ENCODE data around the gene COP1. TPM values are rescaled to one million over a fixed set of nuclear protein-coding genes. Genes with fewer than 3 reads are reported as not detected.
A peak's percentile ranks its signal among the peaks of the same experiment; 100 is the strongest.

The COP1 gene
- total RNA-seq, 1 donor from 2014 or later: 48.6 TPM

GRCh38 chr1:176188604-176189003 is 18.5 kb downstream of the COP1 start:
- DNase-seq: peak; percentile 6
- Mint-ChIP-seq H3K27me3 (no peaks in the 10 kb centered on the region), H3K27ac (no peak overlapping the region), H3K4me3 (no peak overlapping the region), H3K9me3 (peaks cover under 1% of the 10 kb centered on the region), H3K36me3 (ENCODE audit: low read depth) (peaks cover 15% of the 10 kb centered on the region), H3K4me1 (peaks cover 26% of the 10 kb centered on the region)
- intact Hi-C loops (cut with micrococcal nuclease): no loop called here

DNA sequence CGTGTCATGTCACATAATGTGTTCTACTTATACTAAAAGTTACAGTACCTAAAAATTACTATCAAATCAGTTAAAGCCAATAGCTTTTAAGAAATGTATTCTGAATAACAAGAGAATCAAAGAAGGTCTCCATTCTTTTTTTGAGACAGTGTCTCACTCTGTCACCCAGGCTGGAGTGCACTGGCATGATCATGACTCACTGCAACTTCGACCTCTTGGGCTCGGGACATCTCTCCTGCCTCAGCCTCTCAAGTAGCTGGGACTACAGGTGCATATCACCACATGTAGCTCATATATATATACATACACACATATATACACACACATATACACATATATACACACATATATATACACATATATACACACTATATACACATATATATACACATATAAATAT is 20.1 kb downstream of the COP1 start:
- no peak overlapping the region for H3K27ac Mint-ChIP-seq
- peaks cover 19% of the 10 kb centered on the region for H3K36me3 Mint-ChIP-seq (ENCODE audit: low read depth)
- no peak for DNase-seq
- intact Hi-C loops (cut with micrococcal nuclease): no loop called here
- no peaks in the 10 kb centered on the region for H3K27me3 Mint-ChIP-seq
- H3K4me1 Mint-ChIP-seq: peaks cover 19% of the 10 kb centered on the region
- H3K4me3 Mint-ChIP-seq: no peak overlapping the region
- H3K9me3 Mint-ChIP-seq: no peaks in the 10 kb centered on the region

GRCh38 chr1:176183618-176184017 is 23.5 kb downstream of the COP1 start:
- H3K36me3 Mint-ChIP-seq (ENCODE audit: low read depth): peaks cover 31% of the 10 kb centered on the region
- intact Hi-C loops (cut with micrococcal nuclease): no loop called here
- peaks cover 23% of the 10 kb centered on the region for H3K4me1 Mint-ChIP-seq
- no peaks in the 10 kb centered on the region for H3K27me3 Mint-ChIP-seq
- no peak overlapping the region for H3K4me3 Mint-ChIP-seq
- DNase-seq: no peak
- peak overlapping the region; percentile 20 for H3K27ac Mint-ChIP-seq
- H3K9me3 Mint-ChIP-seq: no peaks in the 10 kb centered on the region

DNA sequence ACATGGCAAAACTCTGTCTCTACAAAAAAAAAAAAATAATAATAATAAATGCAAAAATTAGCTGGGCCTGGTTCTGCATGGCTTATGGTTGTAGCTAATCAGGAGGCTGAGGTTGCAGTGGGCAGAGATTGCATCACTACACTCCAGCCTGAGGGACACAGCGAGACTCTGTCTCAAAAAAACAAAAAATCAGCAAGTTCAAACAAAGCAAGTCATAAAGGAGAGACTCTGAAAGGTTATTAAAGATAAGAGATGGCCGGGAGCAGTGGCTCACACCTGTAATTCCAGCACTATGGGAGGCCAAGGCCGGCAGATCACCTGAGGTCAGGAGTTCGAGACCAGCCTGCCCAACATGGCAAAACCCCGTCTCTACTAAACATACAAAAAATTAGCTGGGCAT is 28.8 kb downstream of the COP1 start:
- DNase-seq: no peak
- Mint-ChIP-seq H3K9me3 (peaks cover 4% of the 10 kb centered on the region), H3K27ac (peak overlapping the region; percentile 71), H3K27me3 (no peaks in the 10 kb centered on the region), H3K36me3 (ENCODE audit: low read depth) (peaks cover 37% of the 10 kb centered on the region), H3K4me3 (peak overlapping the region; percentile 34), H3K4me1 (peaks cover 37% of the 10 kb centered on the region)
- intact Hi-C loops (cut with micrococcal nuclease): loop anchor here (2.0 to 5.0 kb wide), 2 partner anchors 26 to 61 kb away; no protein-coding TSS in a partner anchor

DNA sequence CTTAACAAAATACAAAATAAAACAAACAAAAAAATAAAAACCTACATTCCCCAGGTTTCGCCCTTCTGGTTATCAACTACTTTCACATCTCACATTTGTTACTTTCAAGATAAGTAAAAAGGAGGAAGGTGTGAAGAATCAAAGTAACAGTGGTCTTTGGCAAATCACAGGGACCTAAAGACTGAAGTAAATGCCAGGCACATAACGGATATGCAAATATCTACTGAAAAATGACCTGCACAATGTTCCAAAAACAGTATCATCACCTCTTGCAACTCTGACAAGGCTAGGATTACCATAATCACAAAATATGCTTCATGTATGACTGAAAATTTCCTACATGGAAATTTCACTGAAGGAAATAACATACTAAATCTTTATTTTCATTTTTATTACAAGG is 29.3 kb downstream of the COP1 start:
- Mint-ChIP-seq H3K27ac (peak overlapping the region; percentile 79), H3K4me3 (peak overlapping the region; percentile 19), H3K4me1 (peaks cover 37% of the 10 kb centered on the region), H3K9me3 (peaks cover 4% of the 10 kb centered on the region), H3K27me3 (no peaks in the 10 kb centered on the region), H3K36me3 (ENCODE audit: low read depth) (peaks cover 36% of the 10 kb centered on the region)
- DNase-seq: no peak
- intact Hi-C loops (cut with micrococcal nuclease): loop anchor here (1.0 to 5.0 kb wide), 4 partner anchors 13 to 60 kb away; no protein-coding TSS in a partner anchor

DNA sequence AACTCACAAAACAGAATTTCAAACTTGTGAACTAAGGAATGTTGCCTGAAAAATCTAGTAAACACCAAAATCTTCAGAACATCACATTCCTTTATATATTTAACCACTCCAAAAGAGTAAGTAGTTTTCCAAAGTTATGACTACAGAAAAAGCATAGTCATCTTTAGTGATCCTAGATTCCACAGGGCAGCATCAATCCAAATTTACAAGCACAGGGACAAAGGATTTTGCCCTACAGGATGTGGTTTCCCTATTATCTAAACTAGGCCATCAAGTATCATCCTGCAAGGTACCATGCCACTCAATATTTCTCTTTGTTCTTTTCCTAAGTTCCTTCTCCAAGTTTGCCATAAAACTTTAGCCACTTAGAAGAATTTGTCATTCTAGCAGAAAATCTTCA is 33.0 kb downstream of the COP1 start:
- intact Hi-C loops (cut with micrococcal nuclease): no loop called here
- Mint-ChIP-seq H3K27ac (no peak overlapping the region), H3K27me3 (no peaks in the 10 kb centered on the region), H3K36me3 (ENCODE audit: low read depth) (peaks cover 41% of the 10 kb centered on the region), H3K4me3 (no peak overlapping the region), H3K9me3 (peaks cover 13% of the 10 kb centered on the region), H3K4me1 (peaks cover 26% of the 10 kb centered on the region)
- DNase-seq: no peak

GRCh38 chr1:176172215-176172614 is 34.9 kb downstream of the COP1 start:
- Mint-ChIP-seq H3K36me3 (ENCODE audit: low read depth) (peaks cover 41% of the 10 kb centered on the region), H3K9me3 (peaks cover 13% of the 10 kb centered on the region), H3K4me3 (no peak overlapping the region), H3K27ac (no peak overlapping the region), H3K4me1 (peaks cover 13% of the 10 kb centered on the region), H3K27me3 (no peaks in the 10 kb centered on the region)
- no peak for DNase-seq
- intact Hi-C loops (cut with micrococcal nuclease): no loop called here

DNA sequence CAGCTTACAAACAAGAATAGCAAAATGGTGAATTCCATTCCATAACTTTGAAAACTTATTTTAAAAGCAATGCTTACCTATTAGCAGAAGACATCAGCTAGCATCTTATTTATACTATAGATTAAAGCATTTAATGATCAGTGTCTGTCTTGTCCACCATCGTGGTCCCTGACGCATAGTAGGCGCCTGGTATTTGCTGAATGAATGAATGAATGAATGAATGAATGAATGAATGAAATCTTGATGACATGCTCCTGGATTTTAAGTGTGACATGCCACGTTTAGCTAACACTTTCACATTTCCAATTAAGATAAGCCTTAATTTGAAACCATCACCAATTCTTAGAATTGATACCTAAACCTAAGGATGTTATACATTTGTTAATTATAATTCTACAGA is 39.9 kb downstream of the COP1 start:
- no peak overlapping the region for H3K27ac Mint-ChIP-seq
- no peak overlapping the region for H3K4me3 Mint-ChIP-seq
- no peak for DNase-seq
- peaks cover 52% of the 10 kb centered on the region for H3K36me3 Mint-ChIP-seq (ENCODE audit: low read depth)
- H3K4me1 Mint-ChIP-seq: peaks cover 12% of the 10 kb centered on the region
- no peaks in the 10 kb centered on the region for H3K27me3 Mint-ChIP-seq
- intact Hi-C loops (cut with micrococcal nuclease): no loop called here
- peaks cover 9% of the 10 kb centered on the region for H3K9me3 Mint-ChIP-seq

DNA sequence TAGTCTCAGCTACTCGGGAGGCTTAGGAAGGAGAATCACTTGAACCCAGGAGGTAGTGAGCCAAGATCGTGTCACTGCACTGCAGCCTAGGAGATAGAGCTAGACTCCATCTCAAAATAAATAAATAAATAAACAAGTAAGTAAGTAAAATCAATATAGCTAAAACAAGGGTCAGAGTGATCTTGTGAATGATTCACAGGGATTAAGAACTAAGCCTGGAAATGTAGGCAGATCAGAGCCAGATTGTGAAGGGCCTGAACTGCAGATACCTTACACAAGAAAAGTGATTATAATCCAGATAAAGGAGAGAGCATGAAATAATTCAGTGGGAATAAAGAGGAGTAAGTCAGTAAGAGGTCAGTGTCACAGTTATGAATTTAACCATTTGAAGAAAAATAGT is 41.5 kb downstream of the COP1 start:
- H3K9me3 Mint-ChIP-seq: peaks cover 6% of the 10 kb centered on the region
- H3K27me3 Mint-ChIP-seq: no peaks in the 10 kb centered on the region
- H3K36me3 Mint-ChIP-seq (ENCODE audit: low read depth): peaks cover 55% of the 10 kb centered on the region
- H3K4me1 Mint-ChIP-seq: peaks cover 15% of the 10 kb centered on the region
- no peak overlapping the region for H3K27ac Mint-ChIP-seq
- no peak for DNase-seq
- H3K4me3 Mint-ChIP-seq: no peak overlapping the region
- intact Hi-C loops (cut with micrococcal nuclease): no loop called here

GRCh38 chr1:176164014-176164678 is 42.9 kb downstream of the COP1 start:
- intact Hi-C loops (cut with micrococcal nuclease): loop anchor here (1.0 to 5.0 kb wide), 4 partner anchors 13 to 47 kb away; no protein-coding TSS in a partner anchor
- no peak overlapping the region for H3K4me3 Mint-ChIP-seq
- H3K27ac Mint-ChIP-seq: peak overlapping the region; percentile 73
- no peaks in the 10 kb centered on the region for H3K27me3 Mint-ChIP-seq
- peaks cover 56% of the 10 kb centered on the region for H3K36me3 Mint-ChIP-seq (ENCODE audit: low read depth)
- DNase-seq: no peak
- H3K4me1 Mint-ChIP-seq: peaks cover 24% of the 10 kb centered on the region
- peaks cover under 1% of the 10 kb centered on the region for H3K9me3 Mint-ChIP-seq

DNA sequence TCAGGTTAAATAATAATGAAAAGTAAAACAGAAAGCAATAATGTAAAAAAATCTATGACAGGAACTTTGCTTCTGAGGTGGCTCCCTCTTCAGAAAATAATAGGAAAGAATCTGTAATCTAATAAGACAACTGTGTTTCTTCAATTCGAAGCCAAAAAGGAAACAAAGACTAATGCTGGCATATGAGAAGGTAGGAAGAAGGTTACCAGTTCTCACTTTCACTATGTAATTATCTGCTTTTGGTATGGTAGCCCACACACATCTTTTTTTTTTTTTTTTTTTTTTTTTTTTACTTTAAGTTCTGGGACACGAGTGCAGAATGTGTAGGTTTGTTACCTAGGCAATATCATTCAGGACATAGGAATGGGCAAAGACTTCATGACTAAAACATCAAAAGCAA is 47.1 kb downstream of the COP1 start:
- intact Hi-C loops (cut with micrococcal nuclease): loop anchor here (1.0 to 5.0 kb wide), 3 partner anchors 33 to 45 kb away; no protein-coding TSS in a partner anchor
- Mint-ChIP-seq H3K36me3 (ENCODE audit: low read depth) (peaks cover 76% of the 10 kb centered on the region), H3K4me3 (peak overlapping the region; percentile 17), H3K4me1 (peaks cover 26% of the 10 kb centered on the region), H3K27me3 (no peaks in the 10 kb centered on the region), H3K9me3 (peaks cover 15% of the 10 kb centered on the region), H3K27ac (peak overlapping the region; percentile 85)
- no peak for DNase-seq

- H3K27ac Mint-ChIP-seq: no peak overlapping the region
- intact Hi-C loops (cut with micrococcal nuclease): no loop called here
- DNase-seq: no peak
- H3K9me3 Mint-ChIP-seq: peaks cover 19% of the 10 kb centered on the region
- no peak overlapping the region for H3K4me3 Mint-ChIP-seq
- H3K27me3 Mint-ChIP-seq: no peaks in the 10 kb centered on the region
- peaks cover 75% of the 10 kb centered on the region for H3K36me3 Mint-ChIP-seq (ENCODE audit: low read depth)
- peaks cover 18% of the 10 kb centered on the region for H3K4me1 Mint-ChIP-seq
Observed at GRCh38 chr1:176157995-176158394, 49.1 kb downstream of the COP1 start.

DNA sequence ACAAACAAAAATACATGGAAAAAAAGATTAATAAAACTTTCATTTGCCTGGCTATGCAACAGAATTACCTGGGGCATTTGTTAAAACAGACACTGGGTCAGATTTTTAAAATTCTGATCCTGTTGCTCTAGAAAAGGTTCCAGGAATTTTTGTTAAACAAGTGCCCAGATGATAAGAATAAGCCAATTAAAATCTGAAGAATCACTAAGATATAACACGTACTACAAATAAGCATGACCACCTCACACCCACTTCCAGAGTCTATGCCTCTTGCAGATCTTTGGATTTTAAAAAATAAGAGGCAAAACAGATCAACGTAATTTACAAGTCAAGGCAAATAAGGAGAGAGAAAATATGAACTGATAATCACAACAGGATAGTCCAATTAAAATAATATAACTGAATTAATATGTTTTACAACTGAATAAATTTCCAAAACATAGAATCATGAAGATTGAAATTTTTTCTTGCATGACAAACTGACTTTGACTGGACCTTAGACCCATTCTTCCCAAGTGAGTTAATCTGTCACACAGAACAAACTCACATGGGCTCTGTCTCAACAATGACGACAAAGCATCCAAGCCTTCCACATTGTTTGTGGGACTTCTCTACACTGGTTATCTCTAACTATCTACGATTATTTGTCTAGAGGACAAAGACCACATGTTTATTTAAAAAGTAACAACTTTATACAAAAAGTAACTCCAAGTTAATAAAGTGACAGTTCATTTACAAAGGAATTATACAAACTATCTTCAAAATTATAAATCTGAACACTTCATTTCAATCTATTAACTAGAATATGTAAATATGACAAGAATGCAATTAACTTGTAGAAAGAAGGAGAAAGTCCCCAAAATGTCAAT is 56.9 kb downstream of the COP1 start:
- DNase-seq: no peak
- Mint-ChIP-seq H3K4me1 (peaks cover 4% of the 10 kb centered on the region), H3K27me3 (no peaks in the 10 kb centered on the region), H3K27ac (no peak overlapping the region), H3K9me3 (peaks cover 14% of the 10 kb centered on the region), H3K36me3 (ENCODE audit: low read depth) (peaks cover 56% of the 10 kb centered on the region), H3K4me3 (no peak overlapping the region)
- intact Hi-C loops (cut with micrococcal nuclease): no loop called here

DNA sequence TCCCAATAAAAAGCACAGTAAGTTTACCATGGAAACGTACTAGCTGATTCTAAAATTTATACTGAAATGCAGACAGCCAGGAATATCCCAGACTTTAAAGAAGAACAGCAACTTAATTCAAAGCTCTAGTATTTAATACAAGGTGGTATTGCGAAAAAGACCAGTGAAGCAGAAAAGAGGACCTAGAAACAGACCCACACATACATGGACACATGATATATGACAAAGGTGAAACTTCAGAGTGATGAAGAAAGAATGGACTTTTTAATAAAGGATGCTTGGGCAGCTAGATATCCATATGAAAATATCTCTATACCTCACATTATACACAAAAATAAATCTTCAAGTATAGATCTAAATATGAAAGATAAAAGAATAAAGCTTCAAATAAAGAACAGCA is 62.6 kb downstream of the COP1 start:
- Mint-ChIP-seq H3K9me3 (peaks cover 10% of the 10 kb centered on the region), H3K36me3 (ENCODE audit: low read depth) (peaks cover 53% of the 10 kb centered on the region), H3K4me3 (no peak overlapping the region), H3K4me1 (peaks cover 2% of the 10 kb centered on the region), H3K27ac (no peak overlapping the region), H3K27me3 (no peaks in the 10 kb centered on the region)
- intact Hi-C loops (cut with micrococcal nuclease): no loop called here
- DNase-seq: no peak

Measured in activated CD4-positive, alpha-beta T cell treated with anti-CD3 and anti-CD28 coated beads, Interleukin-2, amount 10 ng/mL, durations not matched to agents 24 days and 14 days (primary cell).